Neural crest cell (in vitro differentiated cells): ENCODE measurements around the gene EDNRB. TPM values are rescaled to one million over a fixed set of nuclear protein-coding genes. Genes with fewer than 3 reads are reported as not detected.

Experiments used
- DNase-seq: peaks from one replicate; pipeline ENCODE4 v3.0.0; 2021; ENCODE audit warnings: low read depth, mixed read lengths, low spot score
- H3K27ac Mint-ChIP-seq: one replicate; pipeline ENCODE4 v1.8.0; 2021; ENCODE audit warnings: mild to moderate bottlenecking, mixed read lengths; ENCODE audit not compliant: unreplicated experiment
- H3K27me3 Mint-ChIP-seq: 2 replicates; pipeline ENCODE4 v1.8.0; 2021; ENCODE audit warnings: low read depth, mild to moderate bottlenecking, mixed read lengths
- H3K36me3 Mint-ChIP-seq: 2 replicates; pipeline ENCODE4 v1.8.0; 2021; ENCODE audit warnings: low read depth, mild to moderate bottlenecking, mixed read lengths
- H3K4me1 Mint-ChIP-seq: 2 replicates; pipeline ENCODE4 v1.8.0; 2021; ENCODE audit warnings: mixed read lengths
- H3K4me3 Mint-ChIP-seq: one replicate; pipeline ENCODE4 v1.8.0; 2021; ENCODE audit warnings: mild to moderate bottlenecking, mixed read lengths
- H3K9me3 Mint-ChIP-seq: 2 replicates; pipeline ENCODE4 v1.8.0; 2021; ENCODE audit warnings: mixed read lengths
- total RNA-seq: library from RNA; stranded (reverse); gene quantifications from 2 replicates; pipeline ENCODE4 v1.2.1, GENCODE V29; 2021
- TF ChIP-seq, protein P1 (sequence below): fragments of 200-600 bp; sonication (generic); conservative IDR thresholded peaks from 2 replicates; pipeline ENCODE4 v1.5.0; 2021; ENCODE audit warnings: antibody characterized with exemption, mild to moderate bottlenecking

Gene EDNRB
- total RNA-seq, 1 donor from 2014 or later: 27.9 TPM

DNA sequence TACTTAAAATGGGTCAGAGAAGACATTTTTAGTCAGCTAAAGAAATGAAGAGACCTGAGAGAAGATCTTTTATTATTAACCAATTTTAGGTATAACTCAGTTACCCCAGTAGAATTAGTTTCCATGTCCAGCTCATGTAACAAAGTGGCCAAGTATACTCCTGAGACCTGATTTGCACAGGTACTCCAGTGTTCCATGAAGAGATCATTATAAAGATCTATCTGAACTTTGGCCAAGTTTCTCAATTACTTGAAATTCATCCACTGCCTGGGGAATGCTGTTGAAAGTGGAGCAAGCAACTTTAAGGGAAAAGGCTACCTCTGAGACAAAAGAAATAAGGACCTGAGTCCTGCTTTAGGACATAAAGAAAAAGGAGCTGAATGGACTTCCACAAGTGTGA lies 47.0 kb downstream of the EDNRB start:
- peaks cover 10% of the 10 kb centered on the region for H3K4me1 Mint-ChIP-seq

DNA sequence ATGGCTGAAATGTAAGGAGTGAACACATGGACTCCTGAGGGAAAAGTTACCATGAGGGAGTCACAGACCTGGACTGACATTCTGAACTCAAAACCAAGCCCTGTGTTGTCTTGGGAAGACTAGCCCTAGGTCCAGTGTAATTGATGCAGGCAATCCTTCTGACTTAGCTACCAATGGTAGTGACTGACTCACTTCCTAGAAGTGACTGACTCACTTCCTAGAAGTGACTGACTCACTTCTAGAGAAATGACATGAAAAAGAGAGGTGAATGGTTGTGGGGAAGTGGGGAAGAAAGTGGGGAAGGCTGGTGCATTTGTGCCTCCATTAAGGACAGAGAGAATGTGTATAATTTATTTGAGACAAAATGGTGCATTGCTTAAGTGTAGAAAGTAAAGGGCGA lies 49.9 kb downstream of the EDNRB start:
- H3K4me1 Mint-ChIP-seq: peaks cover 7% of the 10 kb centered on the region
- H3K27ac Mint-ChIP-seq: no peak overlapping the region
- TF ChIP-seq, protein P1, sequence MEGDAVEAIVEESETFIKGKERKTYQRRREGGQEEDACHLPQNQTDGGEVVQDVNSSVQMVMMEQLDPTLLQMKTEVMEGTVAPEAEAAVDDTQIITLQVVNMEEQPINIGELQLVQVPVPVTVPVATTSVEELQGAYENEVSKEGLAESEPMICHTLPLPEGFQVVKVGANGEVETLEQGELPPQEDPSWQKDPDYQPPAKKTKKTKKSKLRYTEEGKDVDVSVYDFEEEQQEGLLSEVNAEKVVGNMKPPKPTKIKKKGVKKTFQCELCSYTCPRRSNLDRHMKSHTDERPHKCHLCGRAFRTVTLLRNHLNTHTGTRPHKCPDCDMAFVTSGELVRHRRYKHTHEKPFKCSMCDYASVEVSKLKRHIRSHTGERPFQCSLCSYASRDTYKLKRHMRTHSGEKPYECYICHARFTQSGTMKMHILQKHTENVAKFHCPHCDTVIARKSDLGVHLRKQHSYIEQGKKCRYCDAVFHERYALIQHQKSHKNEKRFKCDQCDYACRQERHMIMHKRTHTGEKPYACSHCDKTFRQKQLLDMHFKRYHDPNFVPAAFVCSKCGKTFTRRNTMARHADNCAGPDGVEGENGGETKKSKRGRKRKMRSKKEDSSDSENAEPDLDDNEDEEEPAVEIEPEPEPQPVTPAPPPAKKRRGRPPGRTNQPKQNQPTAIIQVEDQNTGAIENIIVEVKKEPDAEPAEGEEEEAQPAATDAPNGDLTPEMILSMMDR: no peak
- DNase-seq: no peak
- no peak overlapping the region for H3K4me3 Mint-ChIP-seq
- peaks cover 29% of the 10 kb centered on the region for H3K36me3 Mint-ChIP-seq
- peaks cover 14% of the 10 kb centered on the region for H3K9me3 Mint-ChIP-seq
- H3K27me3 Mint-ChIP-seq: no peaks in the 10 kb centered on the region

More for the DNA sequence above, 47.0 kb downstream of the EDNRB start:
- Mint-ChIP-seq H3K36me3 (peaks cover 23% of the 10 kb centered on the region), H3K27ac (no peak overlapping the region), H3K27me3 (no peaks in the 10 kb centered on the region), H3K9me3 (peaks cover 14% of the 10 kb centered on the region), H3K4me3 (no peak overlapping the region)
- no peak for DNase-seq
- TF ChIP-seq, protein P1: no peak

DNA sequence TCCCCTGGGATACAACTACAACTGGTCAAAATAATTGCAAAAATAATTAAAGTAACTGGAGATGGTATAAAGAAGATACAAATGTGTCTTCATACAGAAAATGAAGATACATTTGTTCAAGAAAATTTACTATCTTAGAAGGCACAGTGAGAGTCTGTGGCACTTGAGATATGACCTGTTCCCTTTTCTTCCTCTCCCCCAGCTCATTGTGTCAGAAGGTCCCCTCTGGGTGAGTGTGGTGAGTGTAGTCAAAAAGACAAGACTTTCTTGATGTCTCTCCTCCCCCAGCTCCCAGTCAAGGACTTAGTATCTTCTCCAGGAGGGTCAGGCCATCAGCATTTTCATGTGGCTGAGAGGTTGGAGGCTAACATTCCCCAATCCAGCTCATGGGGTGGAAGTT lies 51.7 kb downstream of the EDNRB start:
- DNase-seq: no peak
- H3K9me3 Mint-ChIP-seq: peaks cover 12% of the 10 kb centered on the region
- H3K27me3 Mint-ChIP-seq: no peaks in the 10 kb centered on the region
- TF ChIP-seq, protein P1: no peak
- peaks cover 15% of the 10 kb centered on the region for H3K4me1 Mint-ChIP-seq
- H3K4me3 Mint-ChIP-seq: no peak overlapping the region
- H3K27ac Mint-ChIP-seq: no peak overlapping the region
- peaks cover 26% of the 10 kb centered on the region for H3K36me3 Mint-ChIP-seq

DNA sequence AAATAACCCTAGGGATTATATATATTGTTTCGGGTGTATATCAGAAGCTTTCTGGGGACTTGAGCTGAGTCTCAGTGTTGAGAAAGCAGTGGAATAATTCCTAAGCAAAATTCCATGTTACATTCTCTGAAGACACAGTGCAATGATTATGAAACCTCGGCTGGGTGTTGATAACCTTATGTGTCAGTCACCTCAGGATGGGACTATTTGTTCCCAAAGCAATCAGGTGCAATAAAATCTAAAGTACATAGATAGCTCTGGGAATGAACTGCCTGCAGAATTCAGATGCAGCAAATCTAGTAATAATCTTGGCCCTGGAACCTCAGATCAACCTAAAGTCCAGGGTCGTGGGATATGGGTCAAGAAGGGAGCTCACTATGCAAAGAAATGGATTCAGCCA lies 53.0 kb downstream of the EDNRB start:
- H3K27ac Mint-ChIP-seq: no peak overlapping the region
- H3K4me3 Mint-ChIP-seq: no peak overlapping the region
- peaks cover 23% of the 10 kb centered on the region for H3K36me3 Mint-ChIP-seq
- H3K4me1 Mint-ChIP-seq: peaks cover 21% of the 10 kb centered on the region
- DNase-seq: no peak
- no peaks in the 10 kb centered on the region for H3K27me3 Mint-ChIP-seq
- peaks cover 13% of the 10 kb centered on the region for H3K9me3 Mint-ChIP-seq
- TF ChIP-seq, protein P1: no peak

DNA sequence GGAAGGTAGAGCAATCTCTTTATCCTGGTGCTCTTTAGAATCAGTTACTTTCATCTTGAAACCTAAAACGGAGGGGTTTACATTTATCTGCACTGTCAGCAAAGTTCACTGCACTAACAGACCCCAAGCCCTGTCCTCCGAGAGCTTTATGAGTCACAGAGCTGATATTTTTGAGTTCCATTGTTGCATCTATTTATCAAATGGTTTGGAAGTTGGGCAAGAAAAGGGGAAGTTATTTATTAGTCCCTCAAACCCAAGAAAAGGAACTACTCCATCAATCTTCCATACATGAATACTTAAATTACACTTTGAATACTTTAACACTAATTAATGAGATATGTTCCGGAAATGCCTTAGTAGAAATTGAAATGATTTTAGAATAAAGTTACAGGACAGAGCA lies 55.5 kb downstream of the EDNRB start:
- H3K27ac Mint-ChIP-seq: no peak overlapping the region
- H3K4me3 Mint-ChIP-seq: no peak overlapping the region
- TF ChIP-seq, protein P1: no peak
- no peak for DNase-seq
- no peaks in the 10 kb centered on the region for H3K27me3 Mint-ChIP-seq
- H3K4me1 Mint-ChIP-seq: peaks cover 37% of the 10 kb centered on the region
- peaks cover 9% of the 10 kb centered on the region for H3K9me3 Mint-ChIP-seq
- H3K36me3 Mint-ChIP-seq: peaks cover 21% of the 10 kb centered on the region

DNA sequence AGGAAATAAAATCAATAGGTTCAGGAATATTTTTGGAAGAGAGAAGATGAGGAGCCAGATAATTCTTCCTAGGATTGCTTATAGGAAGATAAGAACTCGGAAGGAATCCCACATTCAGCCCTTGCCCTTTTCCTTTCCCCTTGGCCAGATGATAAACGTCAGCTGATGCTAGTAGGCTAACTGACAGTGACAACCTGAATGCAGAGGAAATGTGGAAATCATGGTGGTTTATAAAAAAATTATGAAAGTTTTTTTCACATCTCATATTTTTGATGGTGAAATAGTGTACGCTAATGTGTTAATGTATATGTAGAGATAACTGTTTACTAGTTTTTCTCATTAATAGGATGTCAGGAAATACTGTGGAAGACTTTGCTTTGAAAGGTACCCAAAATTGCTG lies 56.9 kb downstream of the EDNRB start:
- no peak for DNase-seq
- no peak overlapping the region for H3K4me3 Mint-ChIP-seq
- TF ChIP-seq, protein P1: no peak
- peaks cover 45% of the 10 kb centered on the region for H3K4me1 Mint-ChIP-seq
- H3K36me3 Mint-ChIP-seq: peaks cover 10% of the 10 kb centered on the region
- H3K27me3 Mint-ChIP-seq: no peaks in the 10 kb centered on the region
- no peak overlapping the region for H3K27ac Mint-ChIP-seq
- H3K9me3 Mint-ChIP-seq: peaks cover 5% of the 10 kb centered on the region
